Endothelial cell of umbilical vein (primary cell): Measurements from ENCODE around the gene PLCG2. TPM values are rescaled to one million over a fixed set of nuclear protein-coding genes. Genes with fewer than 3 reads are reported as not detected.

Source experiments
- BruUV-seq: library from RNA; stranded (reverse); fragments of 400-500 nt; replicated peaks from 2 replicates; lab custom pipeline; 2021; lab: Mats Ljungman, UMichigan
- CTCF ChIA-PET: fragments of 300-600, 350-600 bp; sonication (Branson Sonifier 250); formaldehyde crosslinking; loops from one replicate; lab custom pipeline; 2021; ENCODE audit warnings: antibody characterized with exemption, inconsistent platforms; lab: Charles Lee
- POLR2A ChIA-PET: fragments of 300-600, 350-600 bp; sonication (Branson Sonifier 250); formaldehyde crosslinking; loops from one replicate; lab custom pipeline; 2021; ENCODE audit warnings: antibody characterized with exemption, inconsistent platforms; lab: Charles Lee
- DNase-seq: peaks from one replicate; pipeline ENCODE4 v3.0.0-alpha.2; 2011; ENCODE audit warnings: low read depth, low spot score
- FAIRE-seq: peaks from 2 replicates; lab custom pipeline; 2011; peaks lifted over from hg19 to GRCh38; lab: Jason Lieb, UNC
- H2AFZ ChIP-seq: 2 replicates; pipeline ENCODE4 v1.6.0; 2012; ENCODE audit warnings: low read depth, low read length, control low read depth, inconsistent platforms
- H3K27ac ChIP-seq: 2 replicates; pipeline ENCODE4 v1.5.1; 2011; ENCODE audit warnings: low read depth, mild to moderate bottlenecking, control low read depth, low read length, moderate library complexity; ENCODE audit not compliant: insufficient read depth
- H3K27me3 ChIP-seq, 2 experiments: 2 replicates each; pipeline versions ENCODE4 v1.6.0 to v1.6.1; 2011; ENCODE audit warnings: low read length in 2 of 2, mixed read lengths in 1 of 2; ENCODE audit not compliant: control insufficient read depth in 2 of 2, insufficient read depth in 2 of 2
- H3K36me3 ChIP-seq, 2 experiments: 2 replicates in 1 of 2; 3 replicates in 1 of 2; pipeline ENCODE4 v1.5.1; 2011; ENCODE audit warnings: low read length in 2 of 2, mild to moderate bottlenecking in 1 of 2, moderate library complexity in 1 of 2; ENCODE audit not compliant: control insufficient read depth in 2 of 2, insufficient read depth in 2 of 2; ENCODE audit errors: extremely low read depth in 1 of 2
- H3K4me1 ChIP-seq: 3 replicates; pipeline ENCODE4 v1.5.1; 2011; ENCODE audit warnings: mild to moderate bottlenecking, low read length; ENCODE audit not compliant: control insufficient read depth, insufficient read depth; ENCODE audit errors: extremely low read depth
- H3K4me2 ChIP-seq: 2 replicates; pipeline ENCODE4 v1.6.1; 2011; ENCODE audit warnings: low read length, control low read depth, mixed read lengths; ENCODE audit not compliant: insufficient read depth
- H3K4me3 ChIP-seq, 3 experiments: fragments of 200-600 bp in 1 of 3; sonication (generic), shearing (Covaris generic) in 1 of 3; replicated peaks in 1 of 3; 2 replicates each; pipeline ENCODE4 v1.5.1; 2011 to 2016; ENCODE audit warnings: control low read depth in 3 of 3, low read length in 3 of 3, mild to moderate bottlenecking in 2 of 3, inconsistent platforms in 1 of 3, low read depth in 1 of 3, moderate library complexity in 1 of 3; ENCODE audit not compliant: insufficient read depth in 1 of 3
- H3K79me2 ChIP-seq: 2 replicates; pipeline ENCODE4 v1.6.0; 2012; ENCODE audit warnings: low read length, inconsistent platforms; ENCODE audit not compliant: control insufficient read depth, insufficient read depth
- H3K9ac ChIP-seq: replicated peaks from 2 replicates; pipeline ENCODE3; 2011; ENCODE audit warnings: low read length, control low read depth; ENCODE audit not compliant: insufficient read depth; ENCODE audit errors: extremely low read depth
- H3K9me1 ChIP-seq: replicated peaks from 3 replicates; pipeline ENCODE4 v1.6.0; 2011; ENCODE audit warnings: mild to moderate bottlenecking, low read length; ENCODE audit not compliant: control insufficient read depth, insufficient read depth; ENCODE audit errors: extremely low read depth
- H3K9me3 ChIP-seq: replicated peaks from 2 replicates; pipeline ENCODE4 v1.5.1; 2012; ENCODE audit warnings: low read length, inconsistent platforms; ENCODE audit not compliant: control insufficient read depth, insufficient read depth
- H4K20me1 ChIP-seq: replicated peaks from 2 replicates; pipeline ENCODE3; 2011; ENCODE audit warnings: mild to moderate bottlenecking, low read length; ENCODE audit not compliant: control insufficient read depth, insufficient read depth; ENCODE audit errors: extremely low read depth
- EZH2 ChIP-seq: IDR thresholded peaks from 2 replicates; pipeline ENCODE4 v1.6.1; 2012; ENCODE audit warnings: borderline replicate concordance, low read depth, mild to moderate bottlenecking, moderate library complexity, low read length, inconsistent platforms; ENCODE audit not compliant: severe bottlenecking
- FOS ChIP-seq: IDR thresholded peaks from 2 replicates; pipeline ENCODE4 v1.6.1; 2011; ENCODE audit warnings: mild to moderate bottlenecking, low read length, moderate library complexity, borderline replicate concordance; ENCODE audit not compliant: insufficient read depth
- GATA2 ChIP-seq: IDR thresholded peaks from 2 replicates; pipeline ENCODE4 v1.7.0; 2011; ENCODE audit warnings: low read depth, mild to moderate bottlenecking, moderate library complexity, mixed read lengths, low read length; ENCODE audit not compliant: insufficient read length, insufficient read depth
- JUN ChIP-seq: IDR thresholded peaks from 2 replicates; pipeline ENCODE4 v1.6.1; 2011; ENCODE audit warnings: borderline replicate concordance, low read depth; ENCODE audit not compliant: insufficient read length, insufficient read depth
- MAX ChIP-seq: IDR thresholded peaks from 2 replicates; pipeline ENCODE4 v1.6.1; 2011; ENCODE audit not compliant: insufficient read depth, insufficient read length
- MYC ChIP-seq: IDR thresholded peaks from one replicate; pipeline ENCODE4 v1.6.1; 2011; ENCODE audit warnings: mild to moderate bottlenecking, low read depth, low read length
- POLR2A ChIP-seq: IDR thresholded peaks from 2 replicates; pipeline ENCODE4 v1.6.1; 2012; ENCODE audit warnings: low read depth, mild to moderate bottlenecking, control low read depth, low read length
- POLR2AphosphoS5 ChIP-seq: IDR thresholded peaks from 2 replicates; pipeline ENCODE4 v1.6.1; 2012; ENCODE audit warnings: low read depth, mild to moderate bottlenecking, control low read depth, low read length, moderate library complexity; ENCODE audit not compliant: insufficient read depth
- dilution Hi-C: fragments of 300-500 bp; cut with MboI; formaldehyde crosslinking; loops from one replicate; pipeline ENCODE4 v1.15.0; 2019; ENCODE audit warnings: low sequenced_read_pairs; ENCODE audit not compliant: extremely low pct_ligation_motif_present
- intact Hi-C: fragments of 100-400 bp; cut with micrococcal nuclease; formaldehyde crosslinking; loops from one replicate; pipeline ENCODE4 v1.10.0; 2022
- polyA plus RNA-seq, 4 experiments: library from polyadenylated mRNA; depleted of rRNA in 3 of 4; stranded (reverse) in 3 of 4; unstranded in 1 of 4; fragments of >200 nt; gene quantifications; 2 replicates each; pipeline versions ENCODE4 v1.2.1 to v1.2.3, GENCODE V29; 2011 to 2012; ENCODE audit warnings: missing spikeins in 1 of 4
- total RNA-seq: library from RNA; stranded (reverse); gene quantifications from 2 replicates; pipeline ENCODE4 v1.2.3, GENCODE V29; 2021
- TF ChIP-seq, protein P1 (sequence below), 2 donors: IDR thresholded peaks; 1 replicate in 1 of 2; 2 replicates in 1 of 2; pipeline ENCODE4 v1.5.1; 2011; ENCODE audit warnings: low read length in 2 of 2, mild to moderate bottlenecking in 2 of 2, moderate library complexity in 2 of 2, control low read depth in 1 of 2, inconsistent platforms in 1 of 2, low read depth in 1 of 2; ENCODE audit not compliant: insufficient read depth in 1 of 2; ENCODE audit errors: extremely low read depth in 1 of 2

The PLCG2 gene
- total and polyA plus RNA-seq, 2 donors (not counting 3 experiments of a cell fraction or from before 2014, with no cell fraction given) = 10.8 to 13.6 TPM

DNA sequence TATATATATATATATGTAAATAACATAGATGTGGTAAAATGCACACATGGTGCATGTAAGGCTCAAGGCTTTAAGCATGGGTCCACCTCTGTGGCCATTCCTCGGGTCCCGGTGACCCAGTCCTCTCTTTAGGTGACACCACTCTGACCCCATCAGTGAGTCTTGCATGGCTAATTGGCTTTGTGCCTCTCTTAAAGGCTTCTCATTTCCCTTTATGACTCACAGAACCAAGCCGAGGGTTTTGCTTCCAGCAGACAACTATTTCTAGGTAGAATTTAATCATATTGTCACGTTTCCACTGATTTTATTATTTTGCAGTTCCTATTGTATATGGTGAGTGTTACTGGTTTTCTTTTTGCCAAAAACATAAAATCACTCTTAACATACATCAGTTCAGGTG is 59.7 kb downstream of the PLCG2 start:
- Histone ChIP-seq H3K36me3 (no peaks in the 10 kb centered on the region), H3K4me2 (peak overlapping the region; percentile 50), H3K9ac (no peak overlapping the region), H3K9me1 (no peaks in the 10 kb centered on the region), H2AFZ (no peak overlapping the region), H3K4me3 (no peak overlapping the region), H3K9me3 (no peaks in the 10 kb centered on the region), H3K79me2 (no peaks in the 10 kb centered on the region), H3K27ac (no peak overlapping the region), H3K4me1 (peaks cover 7% of the 10 kb centered on the region), H4K20me1 (no peaks in the 10 kb centered on the region), H3K27me3 (no peaks in the 10 kb centered on the region)
- intact Hi-C loops = no loop called here
- DNase-seq = peak; percentile 69
- no TSS peak for BruUV-seq
- FAIRE-seq = peak; percentile 55
- TF ChIP-seq POLR2AphosphoS5 (no peak), POLR2A (no peak), MAX (no peak), FOS (peak; percentile 82), MYC (no peak), GATA2 (no peak), EZH2 (no peak), JUN (peak; percentile 60)
- TF ChIP-seq, protein P1, sequence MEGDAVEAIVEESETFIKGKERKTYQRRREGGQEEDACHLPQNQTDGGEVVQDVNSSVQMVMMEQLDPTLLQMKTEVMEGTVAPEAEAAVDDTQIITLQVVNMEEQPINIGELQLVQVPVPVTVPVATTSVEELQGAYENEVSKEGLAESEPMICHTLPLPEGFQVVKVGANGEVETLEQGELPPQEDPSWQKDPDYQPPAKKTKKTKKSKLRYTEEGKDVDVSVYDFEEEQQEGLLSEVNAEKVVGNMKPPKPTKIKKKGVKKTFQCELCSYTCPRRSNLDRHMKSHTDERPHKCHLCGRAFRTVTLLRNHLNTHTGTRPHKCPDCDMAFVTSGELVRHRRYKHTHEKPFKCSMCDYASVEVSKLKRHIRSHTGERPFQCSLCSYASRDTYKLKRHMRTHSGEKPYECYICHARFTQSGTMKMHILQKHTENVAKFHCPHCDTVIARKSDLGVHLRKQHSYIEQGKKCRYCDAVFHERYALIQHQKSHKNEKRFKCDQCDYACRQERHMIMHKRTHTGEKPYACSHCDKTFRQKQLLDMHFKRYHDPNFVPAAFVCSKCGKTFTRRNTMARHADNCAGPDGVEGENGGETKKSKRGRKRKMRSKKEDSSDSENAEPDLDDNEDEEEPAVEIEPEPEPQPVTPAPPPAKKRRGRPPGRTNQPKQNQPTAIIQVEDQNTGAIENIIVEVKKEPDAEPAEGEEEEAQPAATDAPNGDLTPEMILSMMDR (IDR thresholded peaks at IDR 0.05; ENCODE audit: extremely low read depth in 1 of 2, insufficient read depth in 1 of 2, low read depth in 1 of 2, low read length in 2 of 2) = no peak
- ChIA-PET CTCF (no interaction called here), POLR2A (no interaction called here)
- dilution Hi-C loops = no loop called here
